Upper lobe of right lung (tissue), 1 donor: ENCODE measurements around the gene RNU5D-1. TPM values are rescaled to one million over a fixed set of nuclear protein-coding genes. Genes with fewer than 3 reads are reported as not detected.

Source experiments
- ATAC-seq: fragments of 200-7000 bp; cut with Tn5 transposase; one replicate; pipeline ENCODE4 v1.9.1; 2020; ENCODE audit warnings: mild to moderate bottlenecking, moderate library complexity
- DNase-seq: peaks from one replicate; pipeline ENCODE4 v3.0.0-alpha.2; 2020
- H3K27ac ChIP-seq: fragments of 200-600 bp; one replicate; pipeline ENCODE4 v1.8.0; 2022
- H3K27me3 ChIP-seq: fragments of 200-600 bp; one replicate; pipeline ENCODE4 v1.8.0; 2022; ENCODE audit warnings: mild to moderate bottlenecking
- H3K36me3 ChIP-seq: fragments of 200-600 bp; one replicate; pipeline ENCODE4 v1.8.0; 2022
- H3K4me1 ChIP-seq: fragments of 200-600 bp; one replicate; pipeline ENCODE4 v1.8.0; 2022
- H3K4me3 ChIP-seq: fragments of 200-600 bp; one replicate; pipeline ENCODE4 v1.8.0; 2022; ENCODE audit warnings: mild to moderate bottlenecking
- H3K9me3 ChIP-seq: fragments of 200-600 bp; one replicate; pipeline ENCODE4 v1.8.0; 2022
- intact Hi-C: fragments of 100-400 bp; cut with DNase I; formaldehyde crosslinking; loops from one replicate; pipeline ENCODE4 v1.11.0; 2022
- total RNA-seq: library from RNA; stranded (reverse); fragmentation: NEBNext Ultra II Directional; extraction: Animal tissue kit (Norgen Biotek cat#: 25700); gene quantifications from one replicate; pipeline ENCODE4 v1.2.1, GENCODE V29; 2021
- TF ChIP-seq, protein P1 (sequence below): fragments of 200-600 bp; IDR thresholded peaks from one replicate; pipeline ENCODE4 v1.8.0; 2022; ENCODE audit warnings: antibody characterized with exemption
- donor health status: DM: no; HTN: yes; CAD: no; lungs with severe emphysema.

Gene RNU5D-1
- total RNA-seq, 1 donor from 2014 or later, result not detected

DNA sequence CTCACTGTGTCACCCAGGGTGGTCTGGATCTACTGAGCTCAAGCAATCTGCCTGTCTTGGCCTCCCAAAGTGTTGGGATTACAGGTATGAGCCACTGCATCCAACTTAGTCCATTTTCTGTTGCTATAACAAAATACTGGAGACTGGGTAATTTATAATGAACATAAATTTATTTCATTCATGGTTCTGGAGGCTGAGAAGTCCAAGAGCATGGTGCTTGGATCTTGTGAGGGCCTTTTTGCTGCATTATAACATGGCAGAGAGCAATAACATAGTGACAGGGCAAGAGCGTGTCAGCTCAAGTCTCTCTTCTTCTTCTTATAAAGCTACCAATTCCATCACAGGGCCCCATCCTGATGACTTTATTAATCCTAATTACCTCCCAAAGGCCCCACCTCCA is 5.0 kb upstream of the RNU5D-1 start:
- H3K9me3 ChIP-seq, result no peaks in the 10 kb centered on the region
- no peaks in the 10 kb centered on the region for H3K4me1 ChIP-seq
- TF ChIP-seq, protein P1, sequence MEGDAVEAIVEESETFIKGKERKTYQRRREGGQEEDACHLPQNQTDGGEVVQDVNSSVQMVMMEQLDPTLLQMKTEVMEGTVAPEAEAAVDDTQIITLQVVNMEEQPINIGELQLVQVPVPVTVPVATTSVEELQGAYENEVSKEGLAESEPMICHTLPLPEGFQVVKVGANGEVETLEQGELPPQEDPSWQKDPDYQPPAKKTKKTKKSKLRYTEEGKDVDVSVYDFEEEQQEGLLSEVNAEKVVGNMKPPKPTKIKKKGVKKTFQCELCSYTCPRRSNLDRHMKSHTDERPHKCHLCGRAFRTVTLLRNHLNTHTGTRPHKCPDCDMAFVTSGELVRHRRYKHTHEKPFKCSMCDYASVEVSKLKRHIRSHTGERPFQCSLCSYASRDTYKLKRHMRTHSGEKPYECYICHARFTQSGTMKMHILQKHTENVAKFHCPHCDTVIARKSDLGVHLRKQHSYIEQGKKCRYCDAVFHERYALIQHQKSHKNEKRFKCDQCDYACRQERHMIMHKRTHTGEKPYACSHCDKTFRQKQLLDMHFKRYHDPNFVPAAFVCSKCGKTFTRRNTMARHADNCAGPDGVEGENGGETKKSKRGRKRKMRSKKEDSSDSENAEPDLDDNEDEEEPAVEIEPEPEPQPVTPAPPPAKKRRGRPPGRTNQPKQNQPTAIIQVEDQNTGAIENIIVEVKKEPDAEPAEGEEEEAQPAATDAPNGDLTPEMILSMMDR, result no peak
- no peaks in the 10 kb centered on the region for H3K27me3 ChIP-seq
- H3K36me3 ChIP-seq, result no peaks in the 10 kb centered on the region
- DNase-seq, result no peak
- no peak overlapping the region for H3K4me3 ChIP-seq
- intact Hi-C loops, result no loop called here
- no peak for ATAC-seq
- H3K27ac ChIP-seq, result no peak overlapping the region

- intact Hi-C loops, result no loop called here
- Histone ChIP-seq H3K27me3 (no peaks in the 10 kb centered on the region), H3K27ac (peak overlapping the region; percentile 30), H3K9me3 (no peaks in the 10 kb centered on the region), H3K4me1 (peaks cover 14% of the 10 kb centered on the region), H3K36me3 (no peaks in the 10 kb centered on the region), H3K4me3 (no peak overlapping the region)
- ATAC-seq (no peak), DNase-seq (no peak)
- TF ChIP-seq, protein P1, result no peak
Observed at GRCh38 chr1:44733784-44734183, 2.8 kb upstream of the RNU5D-1 start.

DNA sequence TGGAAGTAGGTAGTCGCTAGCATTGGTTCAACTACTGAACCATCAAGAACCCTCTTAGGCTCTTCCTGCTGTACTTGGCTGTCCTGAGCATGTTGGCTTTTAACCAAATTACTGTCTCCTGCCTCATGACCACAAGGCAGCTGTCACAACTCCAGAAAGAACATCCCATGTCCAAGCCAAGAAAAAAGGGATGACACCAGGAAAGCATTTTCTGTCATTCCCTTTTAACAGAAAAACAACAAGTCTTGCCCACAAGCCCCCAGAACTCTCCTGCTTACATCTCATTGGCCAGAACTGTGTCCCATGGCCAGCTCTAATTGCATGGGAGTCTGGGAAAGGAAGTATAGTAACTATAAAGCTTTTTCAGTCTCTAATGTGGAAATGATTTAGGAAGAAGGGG is 2.4 kb upstream of the RNU5D-1 start:
- intact Hi-C loops, result no loop called here
- Histone ChIP-seq H3K27ac (peak overlapping the region; percentile 30), H3K36me3 (no peaks in the 10 kb centered on the region), H3K27me3 (no peaks in the 10 kb centered on the region), H3K4me3 (no peak overlapping the region), H3K9me3 (no peaks in the 10 kb centered on the region), H3K4me1 (peaks cover 14% of the 10 kb centered on the region)
- no peak for ATAC-seq
- TF ChIP-seq, protein P1, result no peak
- no peak for DNase-seq

GRCh38 chr1:44724955-44725698 is 5.8 kb downstream of the RNU5D-1 start:
- TF ChIP-seq, protein P1, result no peak
- DNase-seq, result no peak
- H3K27me3 ChIP-seq, result no peaks in the 10 kb centered on the region
- no peaks in the 10 kb centered on the region for H3K36me3 ChIP-seq
- peaks cover 12% of the 10 kb centered on the region for H3K4me1 ChIP-seq
- H3K27ac ChIP-seq, result no peak overlapping the region
- no peaks in the 10 kb centered on the region for H3K9me3 ChIP-seq
- H3K4me3 ChIP-seq, result no peak overlapping the region
- ATAC-seq, result no peak
- intact Hi-C loops, result no loop called here

DNA sequence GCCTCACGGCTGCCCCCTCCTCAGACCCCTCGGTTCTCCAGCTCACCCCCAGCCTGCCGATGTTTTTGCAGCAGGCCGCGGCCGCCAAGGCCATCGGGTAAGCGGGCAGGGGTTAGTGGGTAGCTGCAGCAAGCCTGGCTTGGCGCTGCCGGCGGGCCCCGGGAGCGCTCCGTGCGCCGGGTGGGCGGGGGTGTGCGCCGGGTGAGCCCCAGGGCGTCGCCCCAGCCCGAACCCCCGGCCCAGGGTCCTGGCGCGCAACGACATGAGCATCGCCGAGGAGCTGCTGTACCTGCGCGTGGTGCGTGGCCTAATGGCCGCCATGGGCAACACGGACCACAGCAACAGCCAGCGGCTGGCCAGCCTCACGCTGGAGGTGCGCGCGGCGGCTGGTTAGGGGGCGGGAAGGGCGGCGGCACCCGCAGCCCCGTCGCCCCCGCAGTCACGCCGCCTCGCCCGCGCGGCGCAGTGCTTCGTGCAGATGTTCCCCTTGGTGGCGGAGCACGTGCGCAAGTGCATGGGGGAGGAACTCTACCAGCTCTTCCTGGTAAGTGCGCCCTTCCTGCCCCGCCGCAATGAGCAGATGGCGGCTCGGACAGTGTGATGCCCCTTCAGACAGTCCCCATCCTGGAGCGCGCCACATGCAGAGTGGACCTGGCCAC is 6.5 kb downstream of the RNU5D-1 start:
- no peaks in the 10 kb centered on the region for H3K9me3 ChIP-seq
- intact Hi-C loops, result no loop called here
- no peak for ATAC-seq
- H3K4me1 ChIP-seq, result peaks cover 5% of the 10 kb centered on the region
- no peaks in the 10 kb centered on the region for H3K36me3 ChIP-seq
- peak; percentile 71 for DNase-seq
- H3K4me3 ChIP-seq, result no peak overlapping the region
- no peak overlapping the region for H3K27ac ChIP-seq
- TF ChIP-seq, protein P1, result no peak
- no peaks in the 10 kb centered on the region for H3K27me3 ChIP-seq
